HepG2 (cell line): ENCODE results near the gene SLC17A9. TPM values are rescaled to one million over a fixed set of nuclear protein-coding genes. Genes with fewer than 3 reads are reported as not detected.
A peak's percentile ranks its signal among the peaks of the same experiment; 100 is the strongest.

Experiments
- ATAC-seq: fragments of 200-7000 bp; cut with Tn5 transposase; 3 replicates; pipeline ENCODE4 v1.9.1; 2020; ENCODE audit warnings: mild to moderate bottlenecking, moderate library complexity
- BruUV-seq: library from RNA; stranded (reverse); fragments of 400-500 nt; replicated peaks from 2 replicates; lab custom pipeline; 2021; lab: Mats Ljungman, UMichigan
- CTCF ChIA-PET: fragments of 300-600 bp; formaldehyde crosslinking; extraction: SDS; loops from one replicate; lab custom pipeline; 2021; ENCODE audit warnings: low total read pairs, inconsistent platforms, low intra/inter-chr PET ratio; lab: Yijun Ruan, JAX
- POLR2A ChIA-PET: fragments of 350-600 bp; sonication (Branson Sonifier 250); formaldehyde crosslinking; loops from one replicate; lab custom pipeline; 2020; ENCODE audit warnings: antibody characterized with exemption, inconsistent platforms; lab: Yijun Ruan, JAX
- DNase-seq: peaks from one replicate; pipeline ENCODE4 v3.0.0-alpha.2; 2015; ENCODE audit warnings: low spot score
- FAIRE-seq: peaks from 3 replicates; lab custom pipeline; 2011; peaks lifted over from hg19 to GRCh38; lab: Jason Lieb, UNC
- H2AFZ ChIP-seq: one replicate; pipeline ENCODE4 v1.6.1; 2011; ENCODE audit warnings: low read length, inconsistent platforms
- H3K27ac ChIP-seq: fragments of 300-600 bp; 3 replicates; pipeline ENCODE4 v1.8.0; 2011; ENCODE audit warnings: mixed run types, mild to moderate bottlenecking, mixed read lengths, low read length, inconsistent platforms; ENCODE audit not compliant: insufficient read depth; ENCODE audit errors: extremely low read length
- H3K27me3 ChIP-seq, 2 experiments: fragments of 200-600 bp in 1 of 2; 2 replicates in 1 of 2; 3 replicates in 1 of 2; pipeline versions ENCODE4 v1.6.0 to v1.8.0; 2011; ENCODE audit warnings: low read length in 2 of 2, mild to moderate bottlenecking in 2 of 2, moderate library complexity in 2 of 2, inconsistent platforms in 1 of 2; ENCODE audit not compliant: insufficient read depth in 2 of 2, control insufficient read depth in 1 of 2
- H3K36me3 ChIP-seq, 2 experiments: fragments of 200-600 bp in 1 of 2; replicated peaks in 1 of 2; 2 replicates in 1 of 2; 3 replicates in 1 of 2; pipeline versions ENCODE4 v1.5.1 to v1.8.0; 2011; ENCODE audit warnings: low read length in 2 of 2, inconsistent platforms in 1 of 2; ENCODE audit not compliant: insufficient read depth in 2 of 2, control insufficient read depth in 1 of 2
- H3K4me1 ChIP-seq: 2 replicates; pipeline ENCODE4 v1.5.1; 2012; ENCODE audit warnings: low read length, inconsistent platforms; ENCODE audit not compliant: insufficient read depth
- H3K4me2 ChIP-seq: 2 replicates; pipeline ENCODE4 v1.6.0; 2011; ENCODE audit warnings: low read depth, low read length, inconsistent platforms
- H3K4me3 ChIP-seq, 3 experiments: fragments of 200-600 bp in 1 of 3; sonication (generic), shearing (Covaris generic) in 1 of 3; replicated peaks in 1 of 3; 2 replicates each; pipeline ENCODE4 v1.5.1; 2011 to 2016; ENCODE audit warnings: low read length in 3 of 3, inconsistent platforms in 2 of 3, low read depth in 2 of 3, mild to moderate bottlenecking in 2 of 3, control low read depth in 1 of 3, mixed read lengths in 1 of 3; ENCODE audit not compliant: insufficient read depth in 1 of 3
- H3K79me2 ChIP-seq: one replicate; pipeline ENCODE4 v1.6.1; 2011; ENCODE audit warnings: low read length, inconsistent platforms; ENCODE audit not compliant: insufficient read depth
- H3K9ac ChIP-seq: 2 replicates; pipeline ENCODE4 v1.6.0; 2011; ENCODE audit warnings: mild to moderate bottlenecking, low read depth, low read length, inconsistent platforms; ENCODE audit not compliant: insufficient read depth
- H3K9me3 ChIP-seq: 2 replicates; pipeline ENCODE4 v1.5.1; 2012; ENCODE audit warnings: mild to moderate bottlenecking, low read length
- H4K20me1 ChIP-seq: 2 replicates; pipeline ENCODE4 v1.6.0; 2011; ENCODE audit warnings: inconsistent platforms, mild to moderate bottlenecking, low read length, moderate library complexity; ENCODE audit not compliant: insufficient read depth
- ARID4A ChIP-seq: sonication (generic); formaldehyde crosslinking; IDR thresholded peaks from 2 replicates; pipeline ENCODE4 v1.5.0; 2020; ENCODE audit warnings: mild to moderate bottlenecking, missing genetic modification reagents, borderline replicate concordance
- BCL6 ChIP-seq: IDR thresholded peaks from 2 replicates; pipeline ENCODE4 v1.6.1; 2016; ENCODE audit warnings: missing genetic modification reagents, missing compliant biosample characterization
- ELF4 ChIP-seq: sonication (generic); formaldehyde crosslinking; IDR thresholded peaks from 2 replicates; pipeline ENCODE4 v1.5.0; 2020; ENCODE audit warnings: missing genetic modification reagents, mild to moderate bottlenecking, moderate library complexity, borderline replicate concordance
- EP300 ChIP-seq, 3 experiments: sonication (generic) in 1 of 3; formaldehyde crosslinking in 1 of 3; IDR thresholded peaks; 2 replicates each; pipeline versions ENCODE4 v1.5.1 to v1.6.1; 2011 to 2020; ENCODE audit warnings: low read depth in 2 of 3, low read length in 2 of 3, borderline replicate concordance in 1 of 3, improper control_type of control experiment in 1 of 3, mild to moderate bottlenecking in 1 of 3, missing genetic modification reagents in 1 of 3, moderate library complexity in 1 of 3
- ERF ChIP-seq: IDR thresholded peaks from 2 replicates; pipeline ENCODE4 v1.6.1; 2018; ENCODE audit warnings: missing biosample characterization, missing genetic modification reagents
- FOXA1 ChIP-seq, 2 experiments: fragments of 450-650 bp in 1 of 2; sonication (generic) in 1 of 2; formaldehyde crosslinking in 1 of 2; IDR thresholded peaks; 2 replicates each; pipeline versions ENCODE4 v1.4.0 to v1.6.1; 2016 to 2020; ENCODE audit warnings: missing genetic modification reagents in 1 of 2
- FOXC1 ChIP-seq: sonication (generic); formaldehyde crosslinking; IDR thresholded peaks from 2 replicates; pipeline ENCODE4 v1.8.0; 2022; ENCODE audit warnings: mild to moderate bottlenecking, missing genetic modification reagents, borderline replicate concordance
- HMG20B ChIP-seq: conservative IDR thresholded peaks from 2 replicates; pipeline ENCODE4 v1.6.1; 2016; ENCODE audit warnings: missing genetic modification reagents, missing compliant biosample characterization
- MYC ChIP-seq: sonication (generic); formaldehyde crosslinking; IDR thresholded peaks from 2 replicates; pipeline ENCODE4 v1.9.0; 2021; ENCODE audit warnings: missing genetic modification reagents, borderline replicate concordance
- RARG ChIP-seq: sonication (generic); formaldehyde crosslinking; IDR thresholded peaks from 2 replicates; pipeline ENCODE4 v1.4.0; 2020; ENCODE audit warnings: low read depth, mild to moderate bottlenecking, missing genetic modification reagents
- SAP130 ChIP-seq: IDR thresholded peaks from 2 replicates; pipeline ENCODE4 v1.6.1; 2016; ENCODE audit warnings: low read depth
- TBP ChIP-seq: sonication (generic); formaldehyde crosslinking; IDR thresholded peaks from 2 replicates; pipeline ENCODE4 v1.5.0; 2020; ENCODE audit warnings: missing genetic modification reagents
- TBX2 ChIP-seq: sonication (generic); formaldehyde crosslinking; IDR thresholded peaks from 2 replicates; pipeline ENCODE4 v1.5.0; 2020; ENCODE audit warnings: missing genetic modification reagents, mild to moderate bottlenecking, borderline replicate concordance
- ZNF12 ChIP-seq: sonication (generic); formaldehyde crosslinking; IDR thresholded peaks from 2 replicates; pipeline ENCODE4 v1.5.0; 2020; ENCODE audit warnings: missing genetic modification reagents
- ZNF143 ChIP-seq: sonication (generic); formaldehyde crosslinking; IDR thresholded peaks from 2 replicates; pipeline ENCODE4 v1.4.0; 2020; ENCODE audit warnings: missing genetic modification reagents
- ZNF580 ChIP-seq: IDR thresholded peaks from 2 replicates; pipeline ENCODE4 v1.6.1; 2016; ENCODE audit warnings: low read depth, borderline replicate concordance
- ZNF605 ChIP-seq: sonication (generic); formaldehyde crosslinking; IDR thresholded peaks from 2 replicates; pipeline ENCODE4 v1.8.0; 2022; ENCODE audit warnings: mild to moderate bottlenecking, missing genetic modification reagents
- ZNF660 ChIP-seq: sonication (generic); formaldehyde crosslinking; IDR thresholded peaks from 2 replicates; pipeline ENCODE4 v1.5.1; 2020; ENCODE audit warnings: mild to moderate bottlenecking, low read depth, missing genetic modification reagents, borderline replicate concordance
- ZNF878 ChIP-seq: sonication (generic); formaldehyde crosslinking; IDR thresholded peaks from 2 replicates; pipeline ENCODE4 v1.8.1; 2023; ENCODE audit warnings: mild to moderate bottlenecking, missing genetic modification reagents, moderate library complexity
- WGBS: methylation state at CpG from one replicate; pipeline ENCODE4 v1.1.6; 2017; ENCODE audit warnings: low lambda C conversion rate; 5-methylcytosine and 5-hydroxymethylcytosine counted together
- in situ Hi-C: cut with HindIII; loops from 2 replicates; pipeline ENCODE4 v1.10.0; 2017; ENCODE audit warnings: low pct_unique_long_range_greater_than_20kb; ENCODE audit not compliant: extremely low pct_ligation_motif_present
- intact Hi-C: fragments of 100-400 bp; cut with micrococcal nuclease; formaldehyde crosslinking; loops from one replicate; pipeline ENCODE4 v1.10.0; 2022; ENCODE audit not compliant: unreplicated experiment
- polyA plus RNA-seq, 8 experiments: library from polyadenylated mRNA; depleted of rRNA in 3 of 8; stranded (reverse) in 7 of 8; unstranded in 1 of 8; fragments of >200 nt; fragmentation: Illumina TruSeq in 4 of 8; extraction: Trizol in 4 of 8; gene quantifications; 2 replicates each; pipeline versions ENCODE4 v1.2.1 to v1.2.3, GENCODE V29; 2011 to 2016; ENCODE audit warnings: low read depth in 4 of 8, missing spikeins in 1 of 8, mixed read lengths in 1 of 8; ENCODE audit not compliant: insufficient read depth in 1 of 8
- total RNA-seq, 5 experiments: library from RNA; depleted of rRNA; stranded (reverse); fragments of >200 nt; fragmentation: Illumina TruSeq; extraction: Trizol; gene quantifications; 2 replicates each; pipeline ENCODE4 v1.2.3, GENCODE V29; 2016; ENCODE audit warnings: low read depth in 1 of 5

Gene SLC17A9
- total and polyA plus RNA-seq, 2 of the 13 experiments (the other 11 are each of a cell fraction or from before 2014, with no cell fraction given): 110 to 191 TPM

- under 1% methylated on average over 45 of the region's 79 CpGs for WGBS
- in situ Hi-C loops: no loop called here
- ATAC-seq (peak; percentile 54), DNase-seq (peak; percentile 35), FAIRE-seq (no peak)
- Histone ChIP-seq H3K27ac (peak within 1 kb of the TSS; percentile 89), H3K4me3 (peak within 1 kb of the TSS; percentile 80 to 99 (median 94)), H2AFZ (no peak within 1 kb of the TSS), H3K9ac (peak within 1 kb of the TSS; percentile 97), H3K36me3 (peaks cover 24 to 50% of the 10 kb centered on the region in 2 experiments), H3K27me3 (no peaks in the 10 kb centered on the region; a peak in 1 of 5 replicates), H4K20me1 (peaks cover 48% of the 10 kb centered on the region), H3K4me1 (peaks cover 65% of the 10 kb centered on the region), H3K79me2 (peaks cover 90% of the 10 kb centered on the region), H3K4me2 (peak within 1 kb of the TSS; percentile 90), H3K9me3 (no peaks in the 10 kb centered on the region)
- intact Hi-C loops: loop anchor here (1.0 to 5.0 kb wide), 2 partner anchors 17 to 36 kb away; no protein-coding TSS in a partner anchor
- ChIA-PET POLR2A (interaction anchor here (1.0 to 7.5 kb wide), 17 partner anchors 8 to 272 kb away, joined by 3 to 205 read pairs (median 7); partner anchors contain the start of genes DIDO1, SLC17A9 and TCFL5), CTCF (no interaction called here)
- BruUV-seq: TSS peak; percentile 42
- peak; percentile 61; the same call in 1 of the 2 replicates for TF ChIP-seq FOXC1
- no peak for TF ChIP-seq TBP
- TF ChIP-seq ZNF12 (CRISPR knock-in tag): no peak
- TF ChIP-seq HMG20B (CRISPR knock-in tag): no peak
- TF ChIP-seq FOXA1 (IDR thresholded peaks at IDR 0.05): no peak
- TF ChIP-seq FOXA1 (CRISPR knock-in tag; IDR thresholded peaks at IDR 0.05): no peak
- no peak; the same call in 1 of the 2 replicates for TF ChIP-seq RARG (CRISPR knock-in tag)
- no peak for TF ChIP-seq ERF
- no peak for TF ChIP-seq ZNF878 (CRISPR knock-in tag)
- TF ChIP-seq BCL6 (CRISPR knock-in tag): no peak
- TF ChIP-seq ELF4 (CRISPR knock-in tag): no peak
- peak; percentile 46; the same call in 1 of the 2 replicates for TF ChIP-seq SAP130
- no peak for TF ChIP-seq ZNF143 (CRISPR knock-in tag)
- no peak for TF ChIP-seq TBX2 (CRISPR knock-in tag)
- no peak for TF ChIP-seq ZNF605 (CRISPR knock-in tag)
- no peak for TF ChIP-seq ZNF660 (CRISPR knock-in tag)
- peak; percentile 62 for TF ChIP-seq ARID4A (CRISPR knock-in tag)
- no peak for TF ChIP-seq ZNF580
- TF ChIP-seq MYC: no peak
- no peak; a peak in 1 of 4 replicates for TF ChIP-seq EP300 (IDR thresholded peaks at IDR 0.05; ENCODE audit: low read depth in 2 of 2, low read length in 2 of 2)
- no peak for TF ChIP-seq EP300 (CRISPR knock-in tag; IDR thresholded peaks at IDR 0.05; ENCODE audit: borderline replicate concordance)
Observed at GRCh38 chr20:62938105-62938888, 14.2 kb upstream of the SLC17A9 start, which contains the start of gene GID8. GID8 (plus strand) TSS chr20:62938147; CDS start chr20:62941503, 3,356 bp downstream.
